HEK293 (cell line): ENCODE measurements around the gene TGIF1.
A peak's percentile ranks its signal among the peaks of the same experiment; 100 is the strongest.

Source experiments
- CTCF ChIA-PET: fragments of 350-600 bp; formaldehyde crosslinking; extraction: SDS; loops from one replicate; lab custom pipeline; 2021; ENCODE audit warnings: antibody characterized with exemption; lab: Yijun Ruan, JAX
- POLR2A ChIA-PET: fragments of 300-600 bp; formaldehyde crosslinking; extraction: SDS; loops from one replicate; lab custom pipeline; 2020; ENCODE audit warnings: antibody characterized with exemption, inconsistent platforms; lab: Yijun Ruan, JAX
- H3K27ac ChIP-seq: fragments of 200-500 bp; sonication (Bioruptor generic); 2 replicates; pipeline ENCODE4 v1.5.1; 2014; ENCODE audit warnings: low read depth, low read length, control low read depth, inconsistent platforms; ENCODE audit errors: extremely low read depth
- H3K36me3 ChIP-seq, 2 experiments: fragments of 200-500 bp in 1 of 2; sonication (Bioruptor generic) in 1 of 2; 1 replicate in 1 of 2; 2 replicates in 1 of 2; pipeline ENCODE4 v1.5.1; 2014 to 2017; ENCODE audit warnings: inconsistent platforms in 2 of 2, low read length in 2 of 2; ENCODE audit not compliant: control insufficient read depth in 2 of 2, insufficient read depth in 1 of 2
- H3K4me1 ChIP-seq: fragments of 200-500 bp; sonication (Bioruptor generic); 2 replicates; pipeline ENCODE4 v1.5.1; 2014; ENCODE audit warnings: mild to moderate bottlenecking, low read length, inconsistent platforms; ENCODE audit not compliant: control insufficient read depth, insufficient read depth
- H3K4me3 ChIP-seq: 2 replicates; pipeline ENCODE4 v1.5.1; 2011; ENCODE audit warnings: low read depth, mild to moderate bottlenecking, control low read depth, low read length, moderate library complexity
- H3K9me3 ChIP-seq: fragments of 200-500 bp; sonication (Bioruptor generic); 2 replicates; pipeline ENCODE4 v1.5.1; 2014; ENCODE audit warnings: low read depth, low read length, inconsistent platforms; ENCODE audit not compliant: control insufficient read depth, insufficient read depth
- ELK4 ChIP-seq: IDR thresholded peaks from 2 replicates; pipeline ENCODE4 v1.6.1; 2011; ENCODE audit warnings: mild to moderate bottlenecking, low read depth, low read length, borderline replicate concordance
- KLF7 ChIP-seq: fragments of 450-650 bp; formaldehyde crosslinking; IDR thresholded peaks from 2 replicates; pipeline ENCODE4 v1.5.1; 2016; ENCODE audit warnings: missing biosample characterization, missing genetic modification characterization, borderline replicate concordance
- KLF9 ChIP-seq: fragments of 450-650 bp; formaldehyde crosslinking; IDR thresholded peaks from 2 replicates; pipeline ENCODE4 v1.5.1; 2016; ENCODE audit warnings: missing biosample characterization, missing genetic modification characterization, low read depth
- PRDM6 ChIP-seq: fragments of 450-650 bp; formaldehyde crosslinking; IDR thresholded peaks from 2 replicates; pipeline ENCODE4 v1.5.1; 2017; ENCODE audit warnings: missing biosample characterization, missing genetic modification characterization
- TCF7L2 ChIP-seq: IDR thresholded peaks from 2 replicates; pipeline ENCODE4 v1.6.1; 2011; ENCODE audit warnings: low read depth, mild to moderate bottlenecking, inconsistent platforms, low read length, moderate library complexity, borderline replicate concordance
- TSHZ1 ChIP-seq: fragments of 450-650 bp; formaldehyde crosslinking; IDR thresholded peaks from 2 replicates; pipeline ENCODE4 v1.5.1; 2016; ENCODE audit warnings: missing biosample characterization, missing genetic modification characterization, borderline replicate concordance
- ZBTB48 ChIP-seq: fragments of 450-650 bp; formaldehyde crosslinking; IDR thresholded peaks from 2 replicates; pipeline ENCODE4 v1.5.1; 2016; ENCODE audit warnings: missing biosample characterization, missing genetic modification characterization
- ZNF169 ChIP-seq: fragments of 450-650 bp; formaldehyde crosslinking; IDR thresholded peaks from 2 replicates; pipeline ENCODE4 v1.5.1; 2016; ENCODE audit warnings: missing biosample characterization, missing genetic modification characterization
- ZNF223 ChIP-seq: fragments of 450-650 bp; formaldehyde crosslinking; IDR thresholded peaks from 2 replicates; pipeline ENCODE4 v1.5.1; 2016; ENCODE audit warnings: missing biosample characterization, missing genetic modification characterization
- ZNF26 ChIP-seq: fragments of 450-650 bp; formaldehyde crosslinking; IDR thresholded peaks from 2 replicates; pipeline ENCODE4 v1.5.1; 2016; ENCODE audit warnings: missing biosample characterization, missing genetic modification characterization
- ZNF391 ChIP-seq: fragments of 450-650 bp; formaldehyde crosslinking; IDR thresholded peaks from 2 replicates; pipeline ENCODE4 v1.5.1; 2016; ENCODE audit warnings: low read depth, missing biosample characterization, missing genetic modification characterization, borderline replicate concordance
- ZNF433 ChIP-seq: fragments of 450-650 bp; formaldehyde crosslinking; IDR thresholded peaks from 2 replicates; pipeline ENCODE4 v1.5.1; 2016; ENCODE audit warnings: missing biosample characterization, missing genetic modification characterization, low read depth
- ZNF548 ChIP-seq: fragments of 450-650 bp; formaldehyde crosslinking; IDR thresholded peaks from 2 replicates; pipeline ENCODE4 v1.5.1; 2016; ENCODE audit warnings: missing biosample characterization, missing genetic modification characterization
- ZNF549 ChIP-seq: fragments of 450-650 bp; IDR thresholded peaks from 2 replicates; pipeline ENCODE4 v1.5.1; 2018; ENCODE audit warnings: missing biosample characterization, missing genetic modification characterization, mild to moderate bottlenecking, inconsistent platforms, moderate library complexity
- ZNF555 ChIP-seq: fragments of 450-650 bp; formaldehyde crosslinking; conservative IDR thresholded peaks from 2 replicates; pipeline ENCODE4 v1.5.1; 2017; ENCODE audit warnings: missing biosample characterization, mild to moderate bottlenecking, missing genetic modification characterization, inconsistent platforms
- ZNF580 ChIP-seq: fragments of 450-650 bp; formaldehyde crosslinking; IDR thresholded peaks from 2 replicates; pipeline ENCODE4 v1.5.1; 2016; ENCODE audit warnings: missing biosample characterization, missing genetic modification characterization
- ZNF585B ChIP-seq: fragments of 450-650 bp; formaldehyde crosslinking; IDR thresholded peaks from 2 replicates; pipeline ENCODE4 v1.5.1; 2016; ENCODE audit warnings: missing biosample characterization, missing genetic modification characterization
- ZNF791 ChIP-seq: fragments of 450-650 bp; formaldehyde crosslinking; IDR thresholded peaks from 2 replicates; pipeline ENCODE4 v1.5.1; 2016; ENCODE audit warnings: missing biosample characterization, missing genetic modification characterization
- ZXDB ChIP-seq: fragments of 450-650 bp; formaldehyde crosslinking; IDR thresholded peaks from 2 replicates; pipeline ENCODE4 v1.5.1; 2016; ENCODE audit warnings: missing biosample characterization, missing genetic modification characterization

The TGIF1 gene

GRCh38 chr18:3460823-3461398 lies 10.9 kb downstream of the TGIF1 start:
- no peaks in the 10 kb centered on the region for H3K9me3 ChIP-seq
- CTCF ChIA-PET = interaction anchor here (0.6 to 2.4 kb wide), 8 partner anchors 8 to 164 kb away, joined by 3 to 10 read pairs (median 5); no protein-coding TSS in a partner anchor
- H3K4me3 ChIP-seq = no peak overlapping the region
- 0 out of 2 replicates have a peak, but pooled peaks cover 7% of the 10 kb centered on the region for H3K4me1 ChIP-seq
- H3K27ac ChIP-seq = no peak overlapping the region
- TF ChIP-seq KLF9 (no peak), TCF7L2 (no peak), ZBTB48 (tag by site-specific recombination) (no peak), TSHZ1 (tag by site-specific recombination) (no peak), ZNF169 (tag by site-specific recombination) (no peak), ELK4 (no peak), PRDM6 (tag by site-specific recombination) (no peak), ZNF223 (tag by site-specific recombination) (no peak), ZNF391 (tag by site-specific recombination) (no peak), ZNF580 (tag by site-specific recombination) (no peak), ZNF791 (tag by site-specific recombination) (no peak), ZNF555 (tag by site-specific recombination) (no peak), ZXDB (tag by site-specific recombination) (no peak), ZNF549 (no peak), ZNF585B (tag by site-specific recombination) (no peak), ZNF433 (tag by site-specific recombination) (no peak)
- TF ChIP-seq, all 188 proteins: peak for 0
- POLR2A ChIA-PET = no interaction called here
- peaks cover 34% of the 10 kb centered on the region in 2 experiments for H3K36me3 ChIP-seq

GRCh38 chr18:3461704-3462103 lies 11.7 kb downstream of the TGIF1 start:
- Histone ChIP-seq H3K4me1 (0 out of 2 replicates have a peak, but pooled peaks cover under 1% of the 10 kb centered on the region), H3K4me3 (no peak overlapping the region), H3K27ac (no peak overlapping the region), H3K9me3 (no peaks in the 10 kb centered on the region), H3K36me3 (peaks cover 26 to 29% of the 10 kb centered on the region in 2 experiments)
- POLR2A ChIA-PET = interaction anchor here (0.7 to 1.2 kb wide), 3 partner anchors 145 to 214 kb away, joined by 3 read pairs; partner anchors contain the start of gene MYL12A
- CTCF ChIA-PET = interaction anchor here (0.6 to 2.4 kb wide), 6 partner anchors 9 to 165 kb away, joined by 3 to 10 read pairs (median 5); no protein-coding TSS in a partner anchor
- no peak for TF ChIP-seq KLF7 (tag by site-specific recombination)
- no peak for TF ChIP-seq ZNF548 (tag by site-specific recombination)
- TF ChIP-seq ZNF26 = peak; percentile 91
